Measurements from ENCODE around the gene ZNF70.

The ZNF70 gene

DNA sequence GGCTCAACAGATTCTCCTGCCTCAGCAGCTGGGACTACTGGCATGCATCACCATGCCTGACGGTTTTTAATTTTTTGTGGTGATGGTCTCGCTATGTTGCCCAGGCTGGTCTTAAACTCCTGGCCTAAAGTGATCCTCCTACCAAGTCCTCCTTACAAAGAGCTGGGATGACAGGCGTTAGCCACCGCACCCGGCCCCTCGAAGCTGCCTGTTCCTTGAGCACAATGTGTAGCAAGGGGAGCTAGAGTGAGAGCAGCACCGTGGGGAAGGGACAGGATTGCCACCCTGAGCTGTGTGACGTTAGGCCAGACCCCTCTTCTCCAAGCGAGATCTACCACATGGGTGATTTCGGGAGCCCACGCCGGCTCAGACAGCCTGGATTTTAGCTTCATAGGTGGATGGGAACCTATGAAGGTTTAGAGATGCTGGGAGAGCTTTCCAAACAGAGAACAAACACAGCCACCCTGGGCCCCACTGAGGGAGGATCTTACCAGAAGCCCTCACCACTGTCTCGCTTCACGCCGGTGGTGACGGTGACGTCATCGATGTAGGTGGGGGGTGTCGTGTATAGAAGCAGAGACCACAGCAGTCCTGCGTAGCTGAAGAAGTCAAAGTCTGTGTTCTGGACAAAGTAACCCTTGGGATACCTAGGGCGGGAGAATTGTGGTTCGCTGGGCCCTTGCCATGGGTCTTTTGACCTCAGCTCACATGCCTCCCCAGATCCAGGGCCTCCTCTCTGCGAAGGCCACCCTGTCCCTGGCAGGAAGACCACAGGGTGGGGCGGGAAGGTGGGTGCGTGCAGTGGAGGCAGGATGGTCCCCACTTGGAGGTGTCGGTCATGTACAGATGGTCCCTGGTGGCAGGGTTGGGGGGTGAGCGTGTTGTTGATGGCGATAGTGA lies 37.0 kb downstream of the ZNF70 start:
- H3K36me3 ChIP-seq: peaks cover 63% of the 10 kb centered on the region
- H3K9me3 ChIP-seq: no peaks in the 10 kb centered on the region
- H3K27me3 ChIP-seq: no peaks in the 10 kb centered on the region
- H3K4me3 ChIP-seq (ENCODE audit: low read depth in 1 of 2, low read length in 1 of 2): no peak overlapping the region
- H3K27ac ChIP-seq: no peak overlapping the region
- TF ChIP-seq CTCF (IDR thresholded peaks at IDR 0.05): no peak
- peaks cover 18 to 21% of the 10 kb centered on the region in 2 experiments for H3K4me1 ChIP-seq (ENCODE audit: control insufficient read depth in 1 of 2, insufficient read depth in 1 of 2, low read depth in 1 of 2, low read length in 1 of 2)

GRCh38 chr22:23712256-23712655 lies 38.7 kb downstream of the ZNF70 start:
- Histone ChIP-seq H3K27ac (no peak overlapping the region), H3K36me3 (peaks cover 79% of the 10 kb centered on the region), H3K4me3 (ENCODE audit: low read depth in 1 of 2, low read length in 1 of 2) (no peak overlapping the region), H3K4me1 (ENCODE audit: control insufficient read depth in 1 of 2, insufficient read depth in 1 of 2, low read depth in 1 of 2, low read length in 1 of 2) (peaks cover 14 to 17% of the 10 kb centered on the region in 2 experiments), H3K27me3 (no peaks in the 10 kb centered on the region), H3K9me3 (no peaks in the 10 kb centered on the region)
- no peak for TF ChIP-seq CTCF (IDR thresholded peaks at IDR 0.05)

GRCh38 chr22:23709107-23709506 lies 41.8 kb downstream of the ZNF70 start:
- Histone ChIP-seq H3K27me3 (no peaks in the 10 kb centered on the region), H3K4me3 (ENCODE audit: low read depth in 1 of 2, low read length in 1 of 2) (no peak overlapping the region), H3K9me3 (no peaks in the 10 kb centered on the region), H3K27ac (peak overlapping the region; percentile 12), H3K4me1 (ENCODE audit: control insufficient read depth in 1 of 2, insufficient read depth in 1 of 2, low read depth in 1 of 2, low read length in 1 of 2) (no peaks in the 10 kb centered on the region), H3K36me3 (peaks cover 99% of the 10 kb centered on the region)
- no peak for TF ChIP-seq CTCF (IDR thresholded peaks at IDR 0.05)

DNA sequence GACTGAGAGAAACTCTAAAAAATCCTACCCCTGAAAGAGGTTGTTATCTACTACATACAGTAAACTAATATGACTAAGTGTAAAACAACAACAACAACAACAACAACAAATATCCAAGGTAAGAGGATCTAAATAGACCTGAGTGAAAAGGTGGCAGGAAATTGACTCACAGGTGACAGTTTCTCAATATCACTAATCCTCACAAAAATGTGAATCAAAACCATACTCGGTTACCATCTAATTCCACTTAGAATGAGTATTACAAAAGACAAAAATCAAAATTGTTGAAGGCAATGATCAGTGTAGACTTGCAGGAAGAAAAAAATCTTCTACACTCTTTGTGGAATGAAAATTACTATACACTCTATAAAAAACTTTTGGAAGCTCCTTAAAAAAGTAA lies 42.6 kb downstream of the ZNF70 start:
- H3K36me3 ChIP-seq: peaks cover 97% of the 10 kb centered on the region

DNA sequence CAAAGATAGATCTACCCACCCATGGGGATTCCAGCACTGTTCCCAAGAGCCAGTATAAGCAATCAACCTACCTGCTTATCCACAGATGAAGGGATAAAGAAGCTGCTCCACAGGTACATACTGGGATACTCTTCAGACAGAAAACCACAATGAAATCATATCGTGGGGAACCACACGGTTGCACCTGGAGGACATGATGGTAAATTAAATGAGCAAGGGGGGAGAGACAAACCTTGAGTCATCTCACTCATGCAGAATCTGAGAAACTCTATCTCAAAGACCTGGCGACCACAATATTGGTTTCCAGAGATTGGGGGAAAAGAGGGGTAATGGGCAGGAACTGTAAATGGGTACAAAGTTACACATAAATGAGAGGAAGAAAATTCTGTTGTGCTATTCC lies 45.6 kb downstream of the ZNF70 start:
- no peak for TF ChIP-seq CTCF (IDR thresholded peaks at IDR 0.05)
- H3K27ac ChIP-seq: no peak overlapping the region

More for the DNA sequence above, 42.6 kb downstream of the ZNF70 start:
- no peak for TF ChIP-seq CTCF (IDR thresholded peaks at IDR 0.05)
- H3K4me3 ChIP-seq (ENCODE audit: low read depth in 1 of 2, low read length in 1 of 2): no peak overlapping the region
- H3K4me1 ChIP-seq (ENCODE audit: control insufficient read depth in 1 of 2, insufficient read depth in 1 of 2, low read depth in 1 of 2, low read length in 1 of 2): no peaks in the 10 kb centered on the region
- H3K27me3 ChIP-seq: no peaks in the 10 kb centered on the region
- H3K27ac ChIP-seq: no peak overlapping the region
- H3K9me3 ChIP-seq: no peaks in the 10 kb centered on the region

More for the DNA sequence above, 45.6 kb downstream of the ZNF70 start:
- Histone ChIP-seq H3K27me3 (no peaks in the 10 kb centered on the region), H3K4me1 (ENCODE audit: control insufficient read depth in 1 of 2, insufficient read depth in 1 of 2, low read depth in 1 of 2, low read length in 1 of 2) (no peaks in the 10 kb centered on the region), H3K4me3 (ENCODE audit: low read depth in 1 of 2, low read length in 1 of 2) (no peak overlapping the region), H3K9me3 (no peaks in the 10 kb centered on the region), H3K36me3 (peaks cover 85% of the 10 kb centered on the region)

Data from neutrophil (primary cell).